Natural killer cell treated with Interleukin-12 subunit alpha and Interleukin-12 subunit beta and Interleukin-15 and Interleukin-18, amount 100 ng/mL, for 72 hours (primary cell): ENCODE data around the gene IGLL5. TPM values are rescaled to one million over a fixed set of nuclear protein-coding genes. Genes with fewer than 3 reads are reported as not detected.
"Not testable (repeated sequence)": the region's sequence is repeated elsewhere in the genome, so short reads cannot be mapped to it uniquely, and the experiment has no call there.

Source experiments
- ATAC-seq, 2 donors: fragments of 150-1000 bp; cut with Tn5 transposase in 1 of 2; sonication (Bioruptor Pico), chemical (Tn5 transposase) in 1 of 2; 2 replicates each; pipeline ENCODE4 v1.10.0; 2021
- DNase-seq: peaks from one replicate; pipeline ENCODE4 v3.0.0; 2022; ENCODE audit warnings: low spot score
- H3K27ac Mint-ChIP-seq, 2 donors: 1 replicate in 1 of 2; 2 replicates in 1 of 2; pipeline ENCODE4 v1.8.0; 2022; ENCODE audit warnings: mixed read lengths in 2 of 2, mild to moderate bottlenecking in 1 of 2, moderate library complexity in 1 of 2
- H3K27me3 Mint-ChIP-seq, 2 donors: 1 replicate in 1 of 2; 2 replicates in 1 of 2; pipeline ENCODE4 v1.8.0; 2022; ENCODE audit warnings: mixed read lengths in 2 of 2
- H3K36me3 Mint-ChIP-seq: one replicate; pipeline ENCODE4 v1.8.0; 2022; ENCODE audit warnings: mixed read lengths
- H3K4me1 Mint-ChIP-seq, 2 donors: 1 replicate in 1 of 2; 2 replicates in 1 of 2; pipeline ENCODE4 v1.8.0; 2022; ENCODE audit warnings: low read depth in 2 of 2, mixed read lengths in 2 of 2, mild to moderate bottlenecking in 1 of 2
- H3K4me3 Mint-ChIP-seq: one replicate; pipeline ENCODE4 v1.8.0; 2022; ENCODE audit warnings: mixed read lengths
- H3K9me3 Mint-ChIP-seq: 2 replicates; pipeline ENCODE4 v1.8.0; 2022; ENCODE audit warnings: mixed read lengths
- total RNA-seq, 2 donors: library from RNA; stranded (reverse); gene quantifications; one replicate each; pipeline ENCODE4 v1.2.3, GENCODE V29; 2022

Gene IGLL5
- total RNA-seq, 2 donors from 2014 or later = 5.4 TPM; not detected in 1

- Mint-ChIP-seq H3K27ac (no peak overlapping the region), H3K36me3 (no peaks in the 10 kb centered on the region), H3K4me3 (no peak overlapping the region), H3K27me3 (peaks cover 15 to 31% of the 10 kb centered on the region in 2 donors), H3K9me3 (no peaks in the 10 kb centered on the region), H3K4me1 (no peaks in the 10 kb centered on the region)
- DNase-seq (peak; percentile 47), ATAC-seq (no peak)
Observed at GRCh38 chr22:22895776-22896445, 8.3 kb downstream of the IGLL5 start.

- no peaks in the 10 kb centered on the region for H3K9me3 Mint-ChIP-seq
- ATAC-seq = no peak
- no peaks in the 10 kb centered on the region for H3K4me1 Mint-ChIP-seq
- H3K27ac Mint-ChIP-seq = no peak overlapping the region
- H3K27me3 Mint-ChIP-seq = peaks cover 12 to 24% of the 10 kb centered on the region in 2 donors
- peak; percentile 15 for DNase-seq
- H3K36me3 Mint-ChIP-seq = no peaks in the 10 kb centered on the region
- no peak overlapping the region for H3K4me3 Mint-ChIP-seq
Observed at GRCh38 chr22:22896601-22897000, 9.0 kb downstream of the IGLL5 start.

DNA sequence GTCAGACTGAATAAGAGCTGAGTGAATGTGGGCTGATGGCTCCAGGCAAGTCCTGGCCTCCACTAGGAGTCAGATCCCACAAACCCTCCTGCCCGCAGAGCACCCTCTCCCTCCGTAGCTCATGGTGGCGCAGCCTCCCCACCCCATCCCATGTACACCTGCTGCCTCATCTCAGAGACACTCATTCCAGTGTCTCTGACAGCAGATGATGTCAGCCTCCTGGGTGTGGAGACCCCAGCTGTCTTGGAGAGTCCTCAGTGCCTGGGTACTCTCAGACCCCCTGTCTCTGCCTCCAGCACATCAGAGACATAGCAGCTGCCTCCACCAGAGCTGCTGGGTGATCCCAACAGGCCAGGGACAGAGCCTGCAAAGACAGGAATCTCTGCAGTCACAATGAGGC, 9.5 kb downstream of the IGLL5 start:
- Mint-ChIP-seq H3K36me3 (no peaks in the 10 kb centered on the region), H3K4me1 (no peaks in the 10 kb centered on the region), H3K27me3 (peaks cover 8 to 19% of the 10 kb centered on the region in 2 donors), H3K9me3 (no peaks in the 10 kb centered on the region), H3K4me3 (no peak overlapping the region), H3K27ac (no peak overlapping the region)
- ATAC-seq (no peak), DNase-seq (peak; percentile 26)

DNA sequence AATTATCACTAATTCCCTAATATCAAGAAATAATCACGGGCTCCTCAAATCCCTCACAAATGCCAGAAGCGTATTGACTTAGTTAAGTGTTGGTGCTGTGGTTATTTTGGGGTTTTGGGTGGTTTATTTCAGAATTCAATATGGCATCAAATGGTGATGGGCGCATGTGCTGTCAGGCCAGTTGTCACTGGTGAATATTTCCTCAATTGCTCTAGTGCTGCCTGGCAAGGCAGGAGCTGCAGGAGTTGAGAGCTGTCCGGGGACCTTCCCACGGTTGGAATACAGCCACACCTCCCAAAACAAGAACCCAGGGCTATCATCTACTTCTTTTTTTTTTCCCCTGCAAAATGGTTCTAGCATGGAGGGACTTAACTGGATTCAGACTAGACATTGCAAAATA, 10.3 kb downstream of the IGLL5 start:
- no peak for ATAC-seq
- Mint-ChIP-seq H3K27ac (no peak overlapping the region), H3K9me3 (no peaks in the 10 kb centered on the region), H3K4me3 (no peak overlapping the region), H3K27me3 (peaks cover 5 to 11% of the 10 kb centered on the region in 2 donors), H3K36me3 (no peaks in the 10 kb centered on the region), H3K4me1 (no peaks in the 10 kb centered on the region)
- DNase-seq = peak; percentile 39

DNA sequence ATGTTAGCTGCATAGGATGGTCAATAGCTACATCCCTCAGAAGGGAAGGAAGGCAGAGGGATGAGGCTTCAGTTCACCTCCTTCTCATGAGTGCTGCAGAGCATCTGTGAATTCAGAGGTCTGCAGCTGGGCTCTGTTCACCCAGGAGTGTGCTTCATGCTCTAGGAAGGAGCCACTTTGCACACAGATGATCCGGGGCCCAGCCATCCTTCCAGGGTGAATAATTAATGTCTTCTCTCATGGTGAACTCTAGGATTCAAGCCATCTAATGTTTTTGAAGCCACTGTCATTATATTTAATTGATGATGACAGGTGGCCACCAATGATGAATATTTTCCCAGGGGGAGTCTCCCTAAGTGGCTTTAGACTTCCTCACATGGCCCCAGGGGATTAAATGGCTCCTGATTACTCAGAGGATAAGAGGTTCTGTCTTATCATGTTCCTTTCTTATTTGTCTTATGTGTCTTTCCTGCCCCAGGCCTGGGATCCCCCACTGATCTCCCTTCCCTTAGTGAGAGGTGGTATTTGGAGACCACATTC, 10.9 kb downstream of the IGLL5 start:
- ATAC-seq, H3K4me1 Mint-ChIP-seq, H3K27me3 Mint-ChIP-seq, H3K9me3 Mint-ChIP-seq, H3K4me3 Mint-ChIP-seq, H3K36me3 Mint-ChIP-seq, H3K27ac Mint-ChIP-seq: not testable (repeated sequence)
- peak; percentile 29 for DNase-seq

- H3K9me3 Mint-ChIP-seq, H3K4me3 Mint-ChIP-seq: not testable (repeated sequence)
- DNase-seq = peak; percentile 1
Observed at GRCh38 chr22:22899342-22900080, 11.9 kb downstream of the IGLL5 start.

DNA sequence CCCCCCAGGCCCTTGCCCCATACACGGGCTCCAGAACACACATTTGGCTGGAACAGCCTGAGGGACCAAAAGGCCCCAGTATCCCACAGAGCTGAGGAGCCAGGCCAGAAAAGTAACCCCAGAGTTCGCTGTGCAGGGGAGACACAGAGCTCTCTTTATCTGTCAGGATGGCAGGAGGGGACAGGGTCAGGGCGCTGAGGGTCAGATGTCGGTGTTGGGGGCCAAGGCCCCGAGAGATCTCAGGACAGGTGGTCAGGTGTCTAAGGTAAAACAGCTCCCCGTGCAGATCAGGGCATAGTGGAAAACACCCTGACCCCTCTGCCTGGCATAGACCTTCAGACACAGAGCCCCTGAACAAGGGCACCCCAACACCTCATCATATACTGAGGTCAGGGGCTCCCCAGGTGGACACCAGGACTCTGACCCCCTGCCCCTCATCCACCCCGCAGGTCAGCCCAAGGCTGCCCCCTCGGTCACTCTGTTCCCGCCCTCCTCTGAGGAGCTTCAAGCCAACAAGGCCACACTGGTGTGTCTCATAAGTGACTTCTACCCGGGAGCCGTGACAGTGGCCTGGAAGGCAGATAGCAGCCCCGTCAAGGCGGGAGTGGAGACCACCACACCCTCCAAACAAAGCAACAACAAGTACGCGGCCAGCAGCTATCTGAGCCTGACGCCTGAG, 13.1 kb downstream of the IGLL5 start:
- peak; percentile 45 for DNase-seq
- not testable (repeated sequence) for H3K27me3 Mint-ChIP-seq, H3K36me3 Mint-ChIP-seq, H3K4me3 Mint-ChIP-seq, H3K9me3 Mint-ChIP-seq, H3K27ac Mint-ChIP-seq, H3K4me1 Mint-ChIP-seq, ATAC-seq

More at GRCh38 chr22:22899342-22900080, 11.9 kb downstream of the IGLL5 start:
- not testable (repeated sequence) for ATAC-seq, H3K27ac Mint-ChIP-seq, H3K27me3 Mint-ChIP-seq, H3K4me1 Mint-ChIP-seq, H3K36me3 Mint-ChIP-seq

- ATAC-seq (no peak), DNase-seq (peak; percentile 20)
- no peaks in the 10 kb centered on the region for H3K4me1 Mint-ChIP-seq
- no peaks in the 10 kb centered on the region for H3K9me3 Mint-ChIP-seq
- no peak overlapping the region for H3K4me3 Mint-ChIP-seq
- peaks cover 0 to 2% of the 10 kb centered on the region in 2 donors for H3K27me3 Mint-ChIP-seq
- no peaks in the 10 kb centered on the region for H3K36me3 Mint-ChIP-seq
- H3K27ac Mint-ChIP-seq = no peak overlapping the region
Observed at GRCh38 chr22:22901578-22902218, 14.1 kb downstream of the IGLL5 start.

GRCh38 chr22:22902247-22903001, 14.8 kb downstream of the IGLL5 start:
- Mint-ChIP-seq H3K27ac (no peak overlapping the region), H3K4me1 (no peaks in the 10 kb centered on the region), H3K36me3 (no peaks in the 10 kb centered on the region), H3K27me3 (peaks cover 0 to 2% of the 10 kb centered on the region in 2 donors), H3K9me3 (no peaks in the 10 kb centered on the region), H3K4me3 (no peak overlapping the region)
- ATAC-seq (no peak), DNase-seq (no peak)

DNA sequence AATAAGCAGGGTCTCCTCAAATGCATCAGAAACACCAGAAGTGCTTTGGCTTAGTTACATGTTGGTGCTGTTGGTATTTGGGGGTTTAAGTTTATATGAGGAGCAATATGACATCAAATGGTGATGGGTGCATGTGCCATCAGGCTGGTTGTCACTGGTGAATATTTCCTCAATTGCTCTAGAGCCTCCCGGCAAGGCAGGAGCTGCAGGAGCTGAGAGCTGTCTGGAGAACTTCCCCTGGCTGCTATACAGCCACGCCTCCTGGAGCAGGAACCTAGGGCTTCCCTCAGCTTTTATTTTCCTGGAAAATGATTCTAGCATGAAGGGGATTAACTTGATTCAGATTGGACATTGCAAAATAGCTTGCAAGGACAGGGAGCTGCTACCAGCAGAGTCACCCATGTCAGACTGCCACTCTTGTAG, 15.8 kb downstream of the IGLL5 start:
- Mint-ChIP-seq H3K27ac (no peak overlapping the region), H3K4me1 (no peaks in the 10 kb centered on the region), H3K36me3 (no peaks in the 10 kb centered on the region), H3K9me3 (no peaks in the 10 kb centered on the region), H3K4me3 (no peak overlapping the region), H3K27me3 (peaks cover 0 to 2% of the 10 kb centered on the region in 2 donors)
- no peak for DNase-seq
- no peak for ATAC-seq

- not testable (repeated sequence) for H3K27ac Mint-ChIP-seq, H3K9me3 Mint-ChIP-seq, H3K4me3 Mint-ChIP-seq, H3K4me1 Mint-ChIP-seq, H3K36me3 Mint-ChIP-seq, DNase-seq, H3K27me3 Mint-ChIP-seq, ATAC-seq
Observed at GRCh38 chr22:22903781-22904192, 16.2 kb downstream of the IGLL5 start.

DNA sequence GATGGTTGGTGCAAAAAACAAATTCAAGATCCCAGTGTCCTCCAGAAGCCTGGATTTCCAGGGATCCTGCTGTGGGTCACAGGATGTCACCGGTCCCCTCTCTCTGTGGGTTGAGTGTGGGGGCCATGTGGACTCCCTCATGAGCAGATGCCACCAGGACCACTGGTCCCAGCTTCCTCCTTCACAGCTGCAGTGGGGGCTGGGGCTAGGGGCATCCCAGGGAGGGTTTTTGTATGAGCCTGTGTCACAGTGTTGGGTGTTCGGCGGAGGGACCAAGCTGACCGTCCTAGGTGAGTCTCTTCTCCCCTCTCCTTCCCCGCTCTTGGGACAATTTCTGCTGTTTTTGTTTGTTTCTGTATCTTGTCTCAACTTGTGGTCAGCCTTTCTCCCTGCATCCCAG, 17.1 kb downstream of the IGLL5 start:
- DNase-seq, H3K4me3 Mint-ChIP-seq, ATAC-seq, H3K27me3 Mint-ChIP-seq, H3K27ac Mint-ChIP-seq, H3K36me3 Mint-ChIP-seq, H3K9me3 Mint-ChIP-seq, H3K4me1 Mint-ChIP-seq: not testable (repeated sequence)

GRCh38 chr22:22906391-22906790, 18.8 kb downstream of the IGLL5 start:
- not testable (repeated sequence) for ATAC-seq, DNase-seq, H3K4me3 Mint-ChIP-seq, H3K27ac Mint-ChIP-seq, H3K4me1 Mint-ChIP-seq, H3K36me3 Mint-ChIP-seq, H3K9me3 Mint-ChIP-seq, H3K27me3 Mint-ChIP-seq
